Measurements from ENCODE around the gene KATNAL2. TPM values are rescaled to one million over a fixed set of nuclear protein-coding genes. Genes with fewer than 3 reads are reported as not detected.

KATNAL2 gene
- total RNA-seq, 4 donors from 2014 or later: 4.4 to 5.2 (median 5.0) TPM

DNA sequence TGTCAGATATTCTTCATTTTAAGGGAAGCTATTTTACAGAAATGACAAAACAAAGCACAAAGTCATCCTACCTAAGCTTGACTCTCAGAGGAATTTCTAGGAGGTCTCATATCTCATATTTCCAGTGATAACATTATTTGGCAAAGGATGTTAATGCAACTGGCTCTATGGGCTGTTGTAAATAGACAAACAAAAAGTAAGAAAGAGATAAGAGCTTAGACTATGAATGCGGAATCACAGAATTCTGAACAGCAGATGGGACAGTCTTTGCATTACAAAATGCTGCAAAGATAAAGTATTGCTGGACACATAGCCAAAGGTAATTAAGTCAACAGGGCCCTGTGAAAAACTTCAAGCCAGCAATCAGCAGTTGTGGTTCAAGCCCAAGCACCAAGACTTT, 24.0 kb upstream of the KATNAL2 start:
- WGBS, 2 donors (ENCODE audit: low coverage in 1 of 2): 57 to 91% methylated on average over 1 of the region's 1 CpG
- intact Hi-C loops (cut with DNase I; ENCODE audit: low total_unique reads) (no loop called here), in situ Hi-C loops (cut with MboI; ENCODE audit: low pct_ligation_motif_present in 1 of 4, low pct_unique_long_range_greater_than_20kb in 1 of 4, low sequenced_read_pairs in 3 of 4) (no loop called here)

DNA sequence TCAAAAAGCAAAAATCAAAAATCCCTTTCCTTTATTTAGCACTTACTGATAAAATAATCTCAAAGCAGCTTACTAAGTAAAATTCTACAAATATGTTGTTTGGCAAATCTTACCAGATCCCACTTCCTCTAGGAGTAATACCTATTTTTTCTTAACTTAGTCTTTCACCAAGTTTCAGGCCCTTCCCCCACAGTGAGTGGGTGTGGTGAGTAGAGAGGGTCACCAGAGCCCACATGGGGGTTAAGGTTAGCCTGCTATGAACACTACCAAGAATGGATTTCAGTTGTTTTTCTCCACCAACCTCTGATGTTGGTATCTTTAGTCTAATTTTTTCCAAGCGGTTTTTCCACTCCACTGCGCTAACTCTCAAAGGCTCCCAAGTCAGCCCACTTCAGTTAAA, 23.3 kb upstream of the KATNAL2 start:
- H3K36me3 ChIP-seq: peaks cover 0 to 10% (median 4%) of the 10 kb centered on the region in 4 donors
- H3K4me3 ChIP-seq: no peak overlapping the region
- WGBS, 2 donors (ENCODE audit: low coverage in 1 of 2): 97 to 100% methylated on average over 2 of the region's 2 CpGs

More for the DNA sequence above, 24.0 kb upstream of the KATNAL2 start:
- Histone ChIP-seq H3K4me3 (no peak overlapping the region), H3K27me3 (no peaks in the 10 kb centered on the region), H3K9me3 (peaks cover 6% of the 10 kb centered on the region in 2 donors), H3K27ac (no peak overlapping the region), H3K4me1 (no peaks in the 10 kb centered on the region), H3K36me3 (peaks cover 0 to 17% (median 8%) of the 10 kb centered on the region in 4 donors)
- no peak for DNase-seq
- no peak for TF ChIP-seq EP300 (IDR thresholded peaks at IDR 0.05; ENCODE audit: low read depth)

DNA sequence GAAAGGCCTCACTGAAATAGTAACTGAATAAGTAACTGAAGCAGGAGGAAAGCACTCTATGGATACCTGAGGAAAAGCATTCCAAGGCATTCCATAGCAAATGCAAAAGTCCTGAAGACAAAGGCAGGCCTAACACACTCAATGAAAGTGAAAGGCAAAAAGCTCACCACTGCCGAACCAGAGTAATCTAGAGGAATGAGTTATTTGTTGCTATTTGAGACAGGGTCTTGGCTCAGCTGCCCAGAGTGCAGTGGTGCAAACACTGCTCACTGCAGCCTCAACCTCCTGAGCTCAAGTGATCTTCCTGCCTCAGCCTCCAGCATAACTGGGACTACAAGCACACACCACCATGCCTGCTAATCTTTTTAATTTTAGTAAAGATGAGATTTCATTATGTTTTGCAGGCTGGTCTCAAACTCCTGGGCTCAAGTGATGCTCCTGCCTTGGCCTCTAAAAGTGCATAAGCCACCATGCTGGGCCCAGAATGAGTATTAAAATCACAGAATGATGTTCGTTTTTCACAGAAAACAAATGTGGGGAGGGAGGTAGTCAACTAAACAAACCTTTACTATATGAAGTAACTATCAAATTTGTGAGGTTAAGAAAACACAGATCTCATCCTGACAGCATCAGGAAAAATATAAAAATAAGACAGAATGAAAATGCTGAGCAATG, 18.0 kb upstream of the KATNAL2 start:
- Histone ChIP-seq H3K9me3 (no peaks in the 10 kb centered on the region), H3K4me1 (no peaks in the 10 kb centered on the region), H3K36me3 (peaks cover 0 to 4% (median 0%) of the 10 kb centered on the region in 4 donors), H3K27ac (no peak overlapping the region), H3K4me3 (no peak overlapping the region), H3K27me3 (no peaks in the 10 kb centered on the region)
- TF ChIP-seq, protein P1, sequence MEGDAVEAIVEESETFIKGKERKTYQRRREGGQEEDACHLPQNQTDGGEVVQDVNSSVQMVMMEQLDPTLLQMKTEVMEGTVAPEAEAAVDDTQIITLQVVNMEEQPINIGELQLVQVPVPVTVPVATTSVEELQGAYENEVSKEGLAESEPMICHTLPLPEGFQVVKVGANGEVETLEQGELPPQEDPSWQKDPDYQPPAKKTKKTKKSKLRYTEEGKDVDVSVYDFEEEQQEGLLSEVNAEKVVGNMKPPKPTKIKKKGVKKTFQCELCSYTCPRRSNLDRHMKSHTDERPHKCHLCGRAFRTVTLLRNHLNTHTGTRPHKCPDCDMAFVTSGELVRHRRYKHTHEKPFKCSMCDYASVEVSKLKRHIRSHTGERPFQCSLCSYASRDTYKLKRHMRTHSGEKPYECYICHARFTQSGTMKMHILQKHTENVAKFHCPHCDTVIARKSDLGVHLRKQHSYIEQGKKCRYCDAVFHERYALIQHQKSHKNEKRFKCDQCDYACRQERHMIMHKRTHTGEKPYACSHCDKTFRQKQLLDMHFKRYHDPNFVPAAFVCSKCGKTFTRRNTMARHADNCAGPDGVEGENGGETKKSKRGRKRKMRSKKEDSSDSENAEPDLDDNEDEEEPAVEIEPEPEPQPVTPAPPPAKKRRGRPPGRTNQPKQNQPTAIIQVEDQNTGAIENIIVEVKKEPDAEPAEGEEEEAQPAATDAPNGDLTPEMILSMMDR (IDR thresholded peaks at IDR 0.05): no peak
- TF ChIP-seq EP300 (IDR thresholded peaks at IDR 0.05; ENCODE audit: low read depth) (no peak), POLR2A (IDR thresholded peaks at IDR 0.05) (no peak), POLR2AphosphoS5 (IDR thresholded peaks at IDR 0.05) (no peak)
- 49 to 64% methylated on average over 2 of the region's 2 CpGs for WGBS, 2 donors (ENCODE audit: low coverage in 1 of 2)
- intact Hi-C loops (cut with DNase I; ENCODE audit: low total_unique reads): no loop called here
- in situ Hi-C loops (cut with MboI; ENCODE audit: low pct_ligation_motif_present in 1 of 4, low pct_unique_long_range_greater_than_20kb in 1 of 4, low sequenced_read_pairs in 3 of 4): no loop called here
- DNase-seq: no peak

More for the DNA sequence above, 23.3 kb upstream of the KATNAL2 start:
- no peak for DNase-seq
- Histone ChIP-seq H3K4me1 (no peaks in the 10 kb centered on the region), H3K27ac (no peak overlapping the region), H3K9me3 (peaks cover 0 to 5% of the 10 kb centered on the region in 2 donors), H3K27me3 (no peaks in the 10 kb centered on the region)
- intact Hi-C loops (cut with DNase I; ENCODE audit: low total_unique reads) (no loop called here), in situ Hi-C loops (cut with MboI; ENCODE audit: low pct_ligation_motif_present in 1 of 4, low pct_unique_long_range_greater_than_20kb in 1 of 4, low sequenced_read_pairs in 3 of 4) (no loop called here)
- TF ChIP-seq POLR2A (IDR thresholded peaks at IDR 0.05) (no peak), POLR2AphosphoS5 (IDR thresholded peaks at IDR 0.05) (no peak), EP300 (IDR thresholded peaks at IDR 0.05; ENCODE audit: low read depth) (no peak)
- TF ChIP-seq, protein P1 (IDR thresholded peaks at IDR 0.05): no peak

DNA sequence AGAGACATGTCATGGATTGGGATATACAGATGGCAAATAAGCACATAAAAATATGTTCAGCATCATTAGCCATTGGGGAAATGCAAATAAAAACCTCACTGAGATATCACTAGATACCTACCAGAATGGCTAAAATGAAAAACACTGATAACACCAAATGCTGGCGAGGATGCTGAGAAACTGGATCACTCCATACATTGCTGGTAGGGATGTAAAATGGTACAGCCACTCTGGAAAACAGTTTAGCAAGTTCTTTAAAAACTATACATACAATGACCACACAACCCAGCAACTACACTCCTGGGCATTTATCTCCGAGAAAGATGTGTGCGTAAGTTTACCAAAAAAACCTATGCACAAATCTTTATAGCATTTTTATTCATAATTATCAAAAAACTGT, 14.0 kb upstream of the KATNAL2 start:
- Histone ChIP-seq H3K4me3 (no peak overlapping the region), H3K27ac (no peak overlapping the region), H3K36me3 (peaks cover 0 to 4% (median 0%) of the 10 kb centered on the region in 4 donors), H3K27me3 (no peaks in the 10 kb centered on the region), H3K4me1 (no peaks in the 10 kb centered on the region), H3K9me3 (peaks cover 0 to 5% of the 10 kb centered on the region in 2 donors)
- no peak for DNase-seq
- TF ChIP-seq POLR2AphosphoS5 (IDR thresholded peaks at IDR 0.05) (no peak), POLR2A (IDR thresholded peaks at IDR 0.05) (no peak), EP300 (IDR thresholded peaks at IDR 0.05; ENCODE audit: low read depth) (no peak)
- TF ChIP-seq, protein P1 (IDR thresholded peaks at IDR 0.05): no peak
- 98 to 100% methylated on average over 2 to 3 of the region's 3 CpGs for WGBS, 2 donors (ENCODE audit: low coverage in 1 of 2)
- in situ Hi-C loops (cut with MboI; ENCODE audit: low pct_ligation_motif_present in 1 of 4, low pct_unique_long_range_greater_than_20kb in 1 of 4, low sequenced_read_pairs in 3 of 4) (no loop called here), intact Hi-C loops (cut with DNase I; ENCODE audit: low total_unique reads) (no loop called here)
